ENCODE measurements around the gene DPEP3.
"Not testable (repeated sequence)": the region's sequence is repeated elsewhere in the genome, so short reads cannot be mapped to it uniquely, and the experiment has no call there.

The DPEP3 gene, protein sequence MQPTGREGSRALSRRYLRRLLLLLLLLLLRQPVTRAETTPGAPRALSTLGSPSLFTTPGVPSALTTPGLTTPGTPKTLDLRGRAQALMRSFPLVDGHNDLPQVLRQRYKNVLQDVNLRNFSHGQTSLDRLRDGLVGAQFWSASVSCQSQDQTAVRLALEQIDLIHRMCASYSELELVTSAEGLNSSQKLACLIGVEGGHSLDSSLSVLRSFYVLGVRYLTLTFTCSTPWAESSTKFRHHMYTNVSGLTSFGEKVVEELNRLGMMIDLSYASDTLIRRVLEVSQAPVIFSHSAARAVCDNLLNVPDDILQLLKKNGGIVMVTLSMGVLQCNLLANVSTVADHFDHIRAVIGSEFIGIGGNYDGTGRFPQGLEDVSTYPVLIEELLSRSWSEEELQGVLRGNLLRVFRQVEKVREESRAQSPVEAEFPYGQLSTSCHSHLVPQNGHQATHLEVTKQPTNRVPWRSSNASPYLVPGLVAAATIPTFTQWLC

GRCh38 chr16:67979955-67980678 is at the start of gene DPEP3:
Gene DPEP3 (minus strand): TSS chr16:67980499. CDS start chr16:67980380, 119 bp downstream.
- no peak for DNase-seq

DNA sequence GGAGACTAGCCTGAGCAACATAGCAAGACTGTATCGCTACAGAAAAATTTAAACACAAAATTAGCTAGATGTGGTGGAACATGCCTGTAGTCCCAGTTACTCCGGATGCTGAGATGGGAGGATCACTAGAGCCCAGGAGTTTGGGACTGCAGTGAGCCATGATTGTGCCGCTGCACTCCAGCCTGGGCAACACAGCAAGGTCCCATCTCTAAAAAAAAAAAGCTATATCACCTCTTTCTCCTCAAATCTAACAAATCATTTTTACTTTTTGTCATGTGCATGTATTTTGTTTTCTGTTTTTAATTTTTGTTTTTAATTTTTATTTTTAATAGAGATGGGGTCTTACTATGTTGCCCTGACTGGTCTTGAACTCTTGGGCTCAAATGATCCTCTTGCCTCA is 48.7 kb upstream of the DPEP3 start:
- no peak for DNase-seq

GRCh38 chr16:68022728-68023537 is 42.6 kb upstream of the DPEP3 start, which contains the start of the genes DDX28 and DUS2:
Gene DDX28 (minus strand): TSS chr16:68023232. CDS start chr16:68023202, 30 bp downstream.
Gene DUS2 (plus strand): TSS chr16:68023284. CDS start chr16:68038024, 14,740 bp downstream.
- peak; percentile 80 to 85 for DNase-seq

GRCh38 chr16:68022278-68022727 is 42.0 kb upstream of the DPEP3 start:
- no peak for DNase-seq

DNA sequence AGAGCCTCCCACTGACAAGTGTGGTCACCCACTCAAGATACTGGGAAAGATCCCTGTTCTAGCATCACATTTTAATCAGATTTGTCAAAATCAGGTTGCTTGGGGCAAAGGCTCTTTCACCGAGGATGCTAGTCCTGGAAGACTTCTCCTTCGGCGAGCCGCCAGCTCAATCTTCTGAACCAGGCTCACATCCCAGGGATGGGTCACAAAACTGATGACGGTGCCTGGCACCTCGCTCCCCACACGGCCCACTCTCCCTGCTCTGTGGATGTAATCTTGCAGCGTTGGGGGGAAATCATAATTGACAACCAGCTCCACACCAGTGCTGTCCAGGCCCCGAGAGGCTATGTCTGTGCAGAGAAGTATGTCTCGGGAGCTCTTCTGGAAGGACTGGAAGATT is 41.2 kb upstream of the DPEP3 start:
- DNase-seq = no peak

- no peak for DNase-seq
Measured at GRCh38 chr16:68019167-68019680, 38.9 kb upstream of the DPEP3 start.

GRCh38 chr16:68015681-68016080 is 35.4 kb upstream of the DPEP3 start, which contains the start of gene DPEP2NB:
Gene DPEP2NB (minus strand): TSS chr16:68015911. CDS start chr16:68015770, 141 bp downstream.
- no peak for DNase-seq

GRCh38 chr16:68013440-68013839 is 33.1 kb upstream of the DPEP3 start:
- DNase-seq = peak; percentile 51 to 65

- DNase-seq = not testable (repeated sequence)
Measured at GRCh38 chr16:68009872-68010271, 29.6 kb upstream of the DPEP3 start.

DNA sequence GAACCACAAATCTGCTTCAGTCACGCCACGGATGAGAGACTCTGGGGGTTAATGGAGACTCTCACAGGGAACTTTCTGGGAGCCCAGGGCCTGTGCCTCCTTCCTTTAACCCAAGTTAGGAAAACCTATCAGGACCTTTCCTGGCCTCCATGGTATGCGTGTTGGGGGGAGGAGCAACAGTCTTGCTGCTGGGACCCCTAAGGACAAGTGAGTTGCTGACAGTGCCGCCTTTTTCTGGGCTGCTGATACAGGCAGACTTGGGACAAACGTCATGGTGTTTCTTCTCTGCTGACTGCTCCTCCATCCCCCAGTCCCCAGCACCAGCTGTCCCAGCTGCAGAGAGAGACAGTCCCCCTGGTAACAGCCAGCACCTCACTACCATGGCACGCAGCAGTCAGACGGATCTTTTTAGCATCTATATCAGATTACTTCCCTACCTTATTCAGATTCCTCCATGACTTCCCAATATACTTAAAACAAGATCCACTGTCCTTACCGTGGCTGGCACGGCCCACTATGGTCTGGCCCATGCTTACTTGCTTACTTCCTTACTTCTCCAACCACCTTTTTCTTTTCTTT is 28.9 kb upstream of the DPEP3 start:
- DNase-seq = no peak

- peak; percentile 69 to 72 for DNase-seq
Measured at GRCh38 chr16:68005786-68006286, 25.5 kb upstream of the DPEP3 start.

DNA sequence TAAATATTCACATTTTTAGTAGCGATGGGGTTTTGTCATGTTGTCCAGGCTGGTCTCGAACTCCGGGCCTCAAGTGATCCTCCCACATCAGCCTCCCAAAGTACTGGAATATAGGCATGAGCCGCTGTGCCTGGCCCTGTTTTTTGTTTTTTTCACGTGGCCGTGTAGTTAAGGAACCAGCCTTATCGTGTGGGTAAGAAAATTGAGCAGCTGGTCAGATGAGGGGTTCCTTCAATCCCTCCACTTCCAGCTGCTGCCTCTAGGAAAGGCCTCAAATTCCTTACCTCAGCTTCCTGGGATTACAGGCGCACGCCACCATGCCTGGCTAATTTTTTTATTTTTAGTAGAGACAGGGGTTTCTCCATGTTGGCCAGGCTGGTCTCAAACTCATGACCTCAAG is 24.9 kb upstream of the DPEP3 start:
- DNase-seq = no peak

DNA sequence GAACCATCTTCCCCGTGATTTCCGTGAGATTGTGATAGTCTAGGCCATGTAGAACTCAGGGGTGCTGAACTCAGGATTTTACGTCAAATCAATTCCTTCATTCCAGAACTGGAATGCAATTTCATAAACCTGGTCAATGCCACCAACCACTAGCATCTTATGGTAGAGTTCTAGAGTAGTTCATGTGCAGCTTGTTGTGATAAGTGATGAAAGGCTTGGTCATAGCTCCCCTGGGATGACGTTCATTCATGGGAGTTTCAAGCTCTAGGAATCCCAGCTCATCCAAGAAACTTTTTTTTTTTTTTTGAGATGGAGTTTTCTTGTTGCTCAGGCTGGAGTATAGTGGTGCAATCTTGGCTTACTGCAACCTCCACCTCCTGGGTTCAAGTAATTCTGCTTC is 22.7 kb upstream of the DPEP3 start:
- no peak for DNase-seq

DNA sequence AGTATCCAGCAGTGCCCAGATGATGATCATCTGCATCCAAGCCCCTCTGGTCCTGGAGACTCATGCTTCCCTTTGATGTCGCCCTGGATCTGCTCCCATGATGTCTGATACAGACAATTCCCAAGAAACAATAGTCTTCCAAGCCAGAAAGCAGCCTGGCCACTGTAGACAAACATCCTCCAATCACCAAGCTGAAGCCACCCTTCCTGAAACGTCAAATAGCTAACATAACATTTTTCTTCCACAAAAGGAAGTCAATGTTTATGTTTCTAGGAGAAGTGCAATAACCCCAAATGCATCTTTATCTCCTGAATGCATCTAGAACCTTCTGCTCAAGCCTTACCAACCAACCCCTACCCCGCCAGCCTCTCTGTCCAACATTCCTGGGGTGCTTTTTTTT is 20.2 kb upstream of the DPEP3 start:
- DNase-seq = no peak

DNA sequence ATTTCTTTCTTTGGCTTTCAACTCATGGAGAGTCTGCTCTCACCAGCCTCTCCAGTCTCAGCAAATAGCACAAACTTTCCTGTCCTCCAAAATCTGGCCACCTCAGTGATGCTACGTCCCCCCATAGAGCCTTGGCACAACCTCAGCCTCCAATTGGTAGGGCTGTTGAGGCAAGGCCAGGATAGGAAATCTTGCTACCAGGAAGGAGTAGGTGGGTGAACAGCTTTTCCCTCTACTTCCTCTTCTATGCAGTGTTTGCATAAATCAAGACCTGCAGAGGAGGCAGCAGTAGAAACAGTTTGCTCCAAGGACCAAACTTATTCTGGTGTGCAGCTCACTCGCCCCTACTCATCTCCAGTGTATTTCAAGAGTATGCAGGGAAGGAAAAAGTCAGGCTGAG is 19.7 kb upstream of the DPEP3 start:
- DNase-seq = peak; percentile 38 to 58

- DNase-seq = peak; percentile 39 to 59
Measured at GRCh38 chr16:67998779-67999688, 18.7 kb upstream of the DPEP3 start, which contains the start of gene DPEP2. Gene DPEP2 (minus strand): TSS chr16:67999484. CDS start chr16:67993212, 6,272 bp downstream.

- not testable (repeated sequence) for DNase-seq
Measured at GRCh38 chr16:67998231-67998778, 18.0 kb upstream of the DPEP3 start.

- no peak for DNase-seq
Measured at GRCh38 chr16:67996666-67997065, 16.4 kb upstream of the DPEP3 start.

- DNase-seq = no peak
Measured at GRCh38 chr16:67995423-67995822, 15.1 kb upstream of the DPEP3 start.

DNA sequence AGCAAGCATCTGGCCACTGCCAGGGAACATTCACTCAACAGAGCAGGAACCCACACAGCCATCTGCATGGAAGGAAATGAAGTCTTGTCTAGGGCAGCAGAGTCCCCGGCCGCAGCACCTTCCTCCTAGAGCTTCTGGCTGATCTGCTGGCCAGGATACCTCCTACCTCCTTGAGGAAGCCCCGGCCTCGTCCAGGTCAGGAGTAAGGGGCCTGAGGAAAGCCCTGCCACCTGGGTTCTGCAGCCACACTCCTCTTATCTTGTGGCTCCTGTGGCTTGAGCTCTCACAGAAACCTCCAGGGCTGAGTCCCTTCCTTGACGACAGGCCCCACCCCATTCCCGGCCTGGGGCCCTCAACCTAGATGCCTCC is 13.7 kb upstream of the DPEP3 start:
- not testable (repeated sequence) for DNase-seq
